UCSD-AML1 (cell line): ENCODE results near the gene ZSWIM4.

Source experiments
- DNase-seq: peaks from one replicate; lab custom pipeline; 2025; ENCODE audit not compliant: unreplicated experiment; lab: John Stamatoyannopoulos, UW

The ZSWIM4 gene

DNA sequence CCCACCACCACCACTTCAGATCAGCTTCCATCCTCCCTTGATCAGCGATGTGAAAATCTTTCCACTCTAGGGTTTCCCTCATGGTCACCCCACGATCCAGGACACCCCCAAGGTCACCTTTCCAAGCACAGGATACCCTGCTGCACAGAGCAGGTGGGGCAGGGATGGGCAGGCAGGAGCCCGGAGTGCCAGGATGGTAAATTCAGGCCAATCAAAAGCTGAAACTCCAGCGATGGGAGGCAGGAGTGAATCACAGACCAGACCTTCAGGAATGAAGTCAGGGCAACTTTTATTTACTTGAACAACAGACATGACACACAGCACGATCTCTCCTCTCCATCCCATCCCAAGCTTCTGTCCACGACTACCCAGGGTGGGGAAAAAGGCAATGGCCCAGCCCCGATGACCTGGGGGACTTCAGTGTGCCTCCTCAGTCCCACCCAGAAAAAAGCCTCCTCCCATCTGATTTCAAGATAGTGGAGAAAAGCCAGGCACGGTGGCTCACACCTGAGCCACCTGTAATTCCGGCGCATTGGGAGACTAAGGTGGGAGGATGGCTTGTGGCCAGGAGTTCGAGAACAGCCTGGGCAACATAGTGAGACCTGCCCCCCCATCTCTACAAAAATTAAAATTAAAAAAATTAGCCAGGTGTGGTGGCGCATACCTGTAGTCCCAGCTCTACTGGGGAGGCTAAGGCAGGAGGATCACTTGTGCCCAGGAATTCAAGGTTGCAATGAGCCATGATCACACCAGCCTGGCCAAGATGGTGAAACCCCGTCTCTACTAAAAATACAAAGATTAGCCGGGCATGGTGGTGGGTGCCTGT is 39.2 kb downstream of the ZSWIM4 start:
- DNase-seq = no peak

DNA sequence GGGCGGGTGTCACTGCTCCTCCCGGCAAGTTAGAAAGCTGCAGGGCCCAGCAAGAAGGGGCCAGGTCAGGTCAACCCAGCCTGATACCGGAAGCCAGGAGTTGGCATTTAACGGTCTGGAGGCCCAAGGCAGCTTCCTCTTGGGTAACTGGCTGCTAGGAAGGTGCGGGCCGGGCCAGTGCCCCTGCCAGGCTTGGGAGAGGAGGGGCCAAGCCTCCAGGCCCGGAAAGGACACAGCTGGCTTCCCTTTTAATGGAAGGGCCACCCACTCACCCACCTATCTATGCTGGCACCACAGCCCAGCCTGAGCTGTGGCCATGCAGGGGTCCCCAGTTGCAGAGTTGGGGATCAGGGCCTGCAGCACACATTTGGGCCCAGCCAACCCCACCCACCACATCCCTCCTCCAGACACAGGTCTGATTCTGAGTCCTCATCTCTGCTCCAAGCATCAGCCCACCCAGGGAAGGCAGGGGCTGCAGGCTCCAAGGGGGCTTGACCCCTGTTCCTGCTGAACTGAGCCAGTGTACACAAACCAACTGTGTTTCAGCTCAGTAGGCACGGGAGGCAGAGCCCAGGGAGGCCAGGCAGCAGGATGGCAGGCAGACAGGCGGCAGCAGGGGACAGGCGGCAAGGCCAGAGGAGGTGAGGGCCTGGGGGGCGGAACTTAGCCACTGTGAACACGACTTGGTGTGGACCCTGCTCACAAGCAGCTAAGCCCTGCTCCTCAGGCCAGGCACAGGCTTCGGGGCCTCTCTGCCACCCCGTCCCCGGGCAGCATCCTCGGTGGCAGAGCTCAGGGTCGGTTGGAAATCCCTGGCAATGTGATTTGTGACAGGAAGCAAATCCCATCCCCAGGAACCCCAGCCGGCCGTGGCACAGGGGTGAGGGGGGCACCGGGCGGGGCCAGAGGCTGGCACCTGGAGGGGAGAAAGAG is 40.8 kb downstream of the ZSWIM4 start:
- DNase-seq = peak; percentile 88

DNA sequence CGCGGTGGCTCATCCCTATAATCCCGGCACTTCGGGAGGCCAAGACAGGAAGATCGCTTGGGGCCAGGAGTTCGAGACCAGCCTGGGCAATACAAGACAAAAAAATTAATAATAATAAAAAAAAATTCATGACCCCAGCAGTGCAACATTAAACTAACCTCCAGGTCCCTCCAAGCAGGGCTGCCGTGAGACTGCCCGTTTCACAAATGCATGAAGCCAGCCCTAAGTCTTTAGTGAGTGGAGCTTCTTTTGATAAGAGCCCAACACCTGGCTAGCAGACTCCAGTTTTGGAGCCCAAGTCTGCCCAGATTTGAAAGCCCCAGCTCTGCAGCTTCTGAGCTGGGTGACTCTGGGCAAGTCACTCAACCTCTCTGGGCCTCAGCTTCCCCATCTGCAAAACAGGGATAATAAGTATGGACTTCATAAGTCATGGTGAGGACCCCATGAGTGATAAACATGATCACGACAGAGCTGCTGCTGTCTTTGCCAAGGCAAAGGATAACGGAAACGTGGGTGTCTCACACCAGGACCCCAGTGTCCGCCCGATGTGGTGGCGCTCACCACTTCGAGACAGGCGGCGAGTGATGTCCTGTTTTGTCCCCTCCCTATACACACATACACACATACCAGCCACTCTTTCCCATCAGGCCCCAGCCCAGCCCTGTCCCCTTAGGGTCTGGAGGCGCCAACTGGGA is 43.3 kb downstream of the ZSWIM4 start:
- no peak for DNase-seq

DNA sequence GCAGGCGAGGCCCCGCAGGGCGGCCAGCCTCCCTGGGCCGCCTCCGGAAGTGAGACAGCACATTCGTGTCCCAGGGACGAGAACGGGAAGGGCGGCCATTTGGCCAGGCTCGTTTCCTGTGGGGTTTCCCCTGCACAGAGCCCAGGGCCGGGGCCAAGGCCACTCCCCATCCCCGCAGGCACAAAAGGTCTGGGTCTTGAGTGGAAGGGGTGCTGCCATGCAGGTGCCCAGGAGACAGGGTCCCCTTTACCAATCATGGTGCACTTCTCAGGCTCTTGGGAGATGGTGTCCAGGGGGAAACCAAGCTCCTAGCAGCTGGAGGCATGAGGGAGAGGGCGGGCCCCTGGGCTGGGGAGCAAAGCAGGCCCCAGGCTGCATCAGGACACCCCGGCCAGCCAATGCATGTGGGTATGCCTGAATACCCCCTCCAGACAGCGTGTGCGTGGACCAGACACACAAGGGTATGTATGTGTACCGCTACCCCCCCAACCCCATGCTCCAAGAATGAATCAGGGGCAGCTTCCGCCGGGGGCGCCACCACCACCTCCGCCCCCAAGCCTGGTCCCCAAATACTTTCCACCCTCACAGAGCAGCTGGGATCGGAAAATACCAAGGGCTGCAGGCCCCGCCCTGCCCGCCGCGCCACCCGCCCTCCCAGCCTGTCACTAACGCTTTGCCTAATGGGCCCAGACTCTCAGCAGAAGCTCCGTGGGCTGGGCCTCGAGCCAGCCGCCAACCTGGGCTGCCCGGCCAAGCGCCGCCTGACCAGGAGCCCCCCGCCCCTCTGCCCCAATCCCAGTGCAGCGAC is 44.1 kb downstream of the ZSWIM4 start:
- peak; percentile 95 for DNase-seq

DNA sequence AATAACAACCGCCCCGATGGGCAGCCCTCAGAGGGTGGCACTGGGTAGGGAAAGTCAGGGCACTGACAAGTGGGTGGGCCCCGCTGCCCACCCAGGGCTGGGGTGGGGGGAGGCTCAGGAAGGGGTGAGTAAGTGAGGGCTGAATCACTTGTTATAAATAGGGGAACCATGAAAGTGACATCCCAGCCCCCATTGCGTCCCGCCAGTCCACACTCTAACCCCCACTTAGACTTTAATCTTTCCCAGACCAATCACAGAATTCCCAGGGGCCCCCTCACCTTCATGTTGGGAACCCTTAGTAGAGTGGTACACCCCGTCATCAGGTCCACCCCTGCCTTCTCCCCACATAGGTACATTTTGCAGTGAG is 44.7 kb downstream of the ZSWIM4 start:
- DNase-seq = no peak

DNA sequence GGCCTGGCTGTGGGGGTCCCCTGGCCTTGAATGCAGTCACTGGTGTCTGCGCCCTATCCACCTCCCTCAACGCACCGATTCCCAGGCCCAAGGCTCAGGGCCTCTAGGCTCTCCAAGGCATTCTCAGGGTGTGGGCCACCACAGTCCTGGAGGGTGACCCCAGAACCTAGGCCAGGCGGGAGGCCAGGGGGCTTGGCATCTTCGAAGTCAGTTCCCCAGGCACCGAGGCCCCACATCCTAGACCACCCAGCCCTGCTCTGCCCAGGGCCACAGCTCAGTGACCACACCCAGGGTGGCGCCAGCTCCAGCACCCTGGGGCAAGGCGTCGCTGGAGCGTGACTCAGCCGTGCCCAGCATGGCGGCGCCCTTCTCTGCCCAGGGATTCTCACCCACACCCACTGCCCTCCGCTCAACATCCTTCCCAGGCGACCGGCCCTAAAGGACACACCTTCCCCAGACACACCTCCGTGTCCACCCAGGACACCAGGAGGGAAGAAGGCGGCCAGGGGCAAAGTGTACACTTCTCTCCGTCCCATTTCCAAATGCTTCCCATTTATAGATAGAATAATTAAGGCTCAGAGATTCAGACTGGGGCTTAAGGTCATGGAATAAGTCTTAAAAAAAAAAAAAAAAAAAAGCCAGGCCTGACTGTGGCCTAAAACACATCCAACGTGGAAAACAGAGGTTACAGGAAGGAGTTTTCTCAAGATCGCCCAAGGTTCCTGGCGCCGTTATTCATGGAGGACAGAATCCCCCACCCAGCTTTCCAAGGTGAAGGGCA is 45.3 kb downstream of the ZSWIM4 start:
- DNase-seq = peak; percentile 59

DNA sequence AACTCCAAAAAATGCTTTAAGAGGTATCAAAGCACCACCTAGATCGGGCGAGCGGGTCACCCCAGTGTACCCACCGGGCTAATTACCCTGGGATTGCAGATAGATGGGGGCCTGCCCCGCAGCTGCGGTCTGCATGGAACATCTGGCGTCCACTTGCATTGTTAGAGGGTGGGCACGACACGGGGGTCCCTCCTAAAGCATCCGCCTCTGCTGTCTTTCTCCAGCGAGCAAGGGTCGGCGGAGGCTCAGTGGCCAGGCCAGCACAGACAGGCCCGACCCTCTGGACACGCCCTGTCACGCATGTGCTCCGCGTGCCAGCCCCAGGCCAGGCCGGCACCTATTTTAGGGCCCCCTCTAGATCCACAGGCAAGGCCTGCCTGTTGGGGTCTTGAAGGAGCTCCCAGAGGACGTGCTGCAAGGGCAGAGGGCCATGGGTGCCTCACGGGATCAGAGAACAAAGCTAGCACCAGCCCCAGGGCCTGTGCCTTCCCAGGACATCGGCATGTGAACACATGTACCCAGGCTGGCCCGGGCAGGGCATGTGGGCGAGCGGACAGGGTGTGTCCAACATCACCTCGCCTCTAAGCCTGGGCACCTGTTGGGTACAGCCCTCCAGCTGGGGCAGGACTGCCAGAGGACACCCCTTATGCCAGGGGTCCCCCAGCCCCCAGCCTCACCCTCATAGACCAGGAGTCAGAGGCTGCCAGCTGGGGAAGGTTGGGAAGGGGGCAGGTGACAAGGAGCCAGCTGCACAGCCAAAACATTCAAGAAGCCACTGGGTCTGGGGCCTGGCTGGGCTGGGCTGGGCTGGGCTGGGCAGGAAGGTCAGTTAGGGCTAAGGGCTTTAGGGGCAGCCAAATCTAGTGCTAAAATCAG is 46.1 kb downstream of the ZSWIM4 start:
- DNase-seq = peak; percentile 53

DNA sequence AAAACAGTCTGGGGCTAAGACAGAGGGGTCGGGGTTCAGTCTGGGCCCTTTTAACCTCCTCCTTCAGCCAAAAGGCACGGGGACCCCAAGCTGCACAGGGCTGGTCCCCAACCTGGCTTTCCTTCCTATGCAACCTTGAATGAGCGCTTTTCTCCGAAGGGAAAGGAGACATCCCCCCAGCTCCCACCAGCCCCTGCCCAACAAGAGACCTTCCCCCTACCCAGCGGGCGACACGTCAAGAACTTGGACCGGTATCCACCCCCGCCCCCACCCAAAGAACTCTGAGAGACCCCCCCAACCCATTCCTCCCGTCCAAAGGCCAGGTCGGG is 46.7 kb downstream of the ZSWIM4 start:
- DNase-seq = no peak

DNA sequence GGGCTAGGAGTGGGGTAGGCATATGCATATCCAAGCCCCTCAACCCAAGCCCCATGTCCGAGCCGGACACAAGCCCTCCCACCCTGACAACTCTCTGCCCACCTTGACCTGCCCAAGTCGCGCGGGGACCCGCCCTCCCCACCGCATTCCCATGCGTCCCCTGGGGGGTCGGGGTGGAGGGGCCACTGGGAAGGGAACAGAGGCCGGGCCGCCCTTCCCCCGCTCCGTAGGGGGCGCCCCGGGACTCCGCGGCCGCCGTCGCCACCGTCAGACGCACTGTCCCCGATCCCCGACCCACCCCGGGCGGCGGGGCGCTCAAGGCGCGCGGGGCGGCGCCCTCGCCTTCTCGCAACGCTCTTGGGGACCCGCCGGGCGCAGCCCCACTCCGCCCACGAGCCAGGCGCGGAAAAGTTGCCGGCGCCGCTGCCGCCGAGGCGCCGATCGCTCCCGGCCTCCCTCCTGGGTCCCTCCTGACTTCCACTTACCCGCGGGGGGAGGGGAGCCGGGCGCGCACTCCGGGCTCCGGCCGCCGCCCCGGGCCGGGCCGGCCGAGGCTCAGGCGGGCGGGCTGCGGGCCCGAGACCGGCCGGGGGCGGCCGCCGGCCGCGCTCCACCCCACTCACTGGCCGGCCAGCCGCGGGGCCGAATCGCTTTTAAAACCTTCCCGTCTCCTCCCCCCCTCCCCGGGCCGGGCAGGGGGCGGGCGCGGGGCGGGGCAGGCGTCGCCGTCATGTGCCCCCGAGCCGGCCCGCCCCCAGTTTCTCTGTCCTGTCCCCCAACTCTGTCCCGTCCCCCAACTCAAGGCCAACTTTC is 47.3 kb downstream of the ZSWIM4 start:
- DNase-seq = peak; percentile 82

DNA sequence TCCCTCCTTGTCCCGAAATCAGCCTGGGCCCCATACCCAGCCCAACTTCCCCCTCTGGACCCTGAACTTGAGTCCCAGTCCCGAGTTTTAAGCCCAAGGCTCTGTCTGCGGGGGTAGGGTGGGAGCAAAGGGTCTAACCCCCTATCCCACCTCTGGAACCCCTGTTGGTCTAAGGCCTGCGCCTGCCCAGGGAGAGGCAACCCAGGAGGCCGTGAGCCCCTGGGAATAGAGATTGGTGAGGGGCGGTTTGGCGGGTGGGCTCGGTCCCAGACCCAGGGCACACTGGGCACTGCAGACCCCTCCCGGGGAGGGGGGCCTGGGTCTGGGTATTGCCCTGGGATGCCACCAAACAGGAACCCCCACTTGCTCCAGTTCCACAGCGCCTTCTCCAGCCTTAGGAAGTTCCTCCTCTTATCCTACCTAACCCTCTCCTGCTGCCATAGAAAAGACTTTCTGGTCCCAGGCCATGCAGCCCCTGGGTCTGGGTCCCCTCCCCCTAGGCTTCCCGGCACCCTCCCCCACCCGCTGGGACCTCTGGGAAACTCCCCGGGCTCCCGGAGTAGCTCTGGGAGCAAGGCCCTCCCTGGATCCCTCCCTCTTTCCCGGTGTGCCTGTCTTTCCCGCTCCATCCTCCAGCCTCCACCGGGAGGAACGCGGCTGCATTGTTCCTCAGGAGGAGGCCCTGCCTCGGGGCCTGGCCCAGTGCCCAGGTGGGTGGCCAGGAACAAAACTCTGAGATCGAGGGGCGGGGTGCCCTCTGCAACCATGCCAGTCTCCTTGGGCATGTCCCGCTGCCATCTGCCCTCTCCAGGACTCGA is 48.1 kb downstream of the ZSWIM4 start:
- DNase-seq = no peak

DNA sequence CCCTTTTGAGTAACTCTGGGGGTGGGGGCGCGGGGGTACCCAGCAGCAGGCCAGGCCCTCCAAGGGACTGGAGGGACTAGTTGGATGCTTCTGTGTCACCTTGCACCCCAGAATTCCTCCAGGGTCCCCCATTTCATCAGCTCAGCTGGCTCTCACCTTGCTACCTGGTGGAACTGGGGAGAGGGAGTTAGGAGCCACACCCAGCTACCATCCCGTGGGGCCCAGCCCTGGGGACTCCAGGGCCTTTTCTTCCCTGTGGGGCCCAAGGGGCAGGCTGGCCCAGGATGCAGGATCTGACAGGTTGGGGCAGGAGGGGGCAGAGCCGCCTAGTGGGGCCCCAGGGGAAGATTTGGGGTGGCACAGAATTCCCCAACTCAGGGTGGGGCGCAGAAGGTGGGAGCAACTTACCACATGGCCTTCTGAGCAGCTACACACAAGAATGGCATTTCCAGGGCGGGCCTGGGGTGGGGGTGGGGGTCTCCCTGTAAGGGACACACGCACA is 48.9 kb downstream of the ZSWIM4 start:
- no peak for DNase-seq

DNA sequence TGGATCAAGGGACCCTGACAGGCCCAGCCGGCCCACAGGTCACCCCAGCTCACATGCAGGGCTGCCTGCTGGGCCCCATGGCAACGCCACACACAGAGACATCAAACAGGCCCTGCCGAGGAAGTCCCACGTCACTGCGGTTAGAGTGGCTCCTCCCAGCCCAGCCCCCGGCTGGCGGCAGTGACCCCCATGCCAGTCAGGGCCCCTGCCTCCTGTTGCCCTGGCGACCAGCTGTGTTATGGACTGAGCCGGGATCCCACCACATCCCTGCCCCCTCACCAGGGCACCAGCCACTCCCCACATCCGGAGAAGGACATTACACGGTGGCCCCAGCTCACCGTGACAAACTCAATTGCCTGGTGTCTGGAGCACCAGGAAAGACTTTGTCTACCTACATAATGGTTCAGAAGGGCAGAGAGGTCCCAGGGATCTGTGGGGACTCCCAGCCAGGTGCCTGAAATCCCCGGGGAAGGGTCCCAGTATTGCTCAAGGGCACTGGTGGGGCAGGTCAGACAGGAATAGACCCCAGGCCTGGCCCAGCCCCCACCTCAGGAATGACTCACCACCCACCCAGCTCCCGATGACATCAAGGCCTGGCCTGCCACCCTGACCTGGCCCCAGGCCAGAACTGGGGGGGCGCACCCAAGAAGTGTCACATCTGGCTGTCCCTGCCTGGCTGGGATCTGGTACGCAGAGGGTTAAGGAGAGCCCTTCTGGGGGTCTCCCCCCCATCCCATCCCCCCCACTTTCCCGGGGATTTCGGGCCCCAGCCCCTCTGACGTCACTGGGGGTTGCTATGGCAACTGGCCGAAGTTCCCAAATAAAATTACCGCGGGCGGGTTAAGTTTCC is 51.5 kb downstream of the ZSWIM4 start:
- DNase-seq = peak; percentile 96

DNA sequence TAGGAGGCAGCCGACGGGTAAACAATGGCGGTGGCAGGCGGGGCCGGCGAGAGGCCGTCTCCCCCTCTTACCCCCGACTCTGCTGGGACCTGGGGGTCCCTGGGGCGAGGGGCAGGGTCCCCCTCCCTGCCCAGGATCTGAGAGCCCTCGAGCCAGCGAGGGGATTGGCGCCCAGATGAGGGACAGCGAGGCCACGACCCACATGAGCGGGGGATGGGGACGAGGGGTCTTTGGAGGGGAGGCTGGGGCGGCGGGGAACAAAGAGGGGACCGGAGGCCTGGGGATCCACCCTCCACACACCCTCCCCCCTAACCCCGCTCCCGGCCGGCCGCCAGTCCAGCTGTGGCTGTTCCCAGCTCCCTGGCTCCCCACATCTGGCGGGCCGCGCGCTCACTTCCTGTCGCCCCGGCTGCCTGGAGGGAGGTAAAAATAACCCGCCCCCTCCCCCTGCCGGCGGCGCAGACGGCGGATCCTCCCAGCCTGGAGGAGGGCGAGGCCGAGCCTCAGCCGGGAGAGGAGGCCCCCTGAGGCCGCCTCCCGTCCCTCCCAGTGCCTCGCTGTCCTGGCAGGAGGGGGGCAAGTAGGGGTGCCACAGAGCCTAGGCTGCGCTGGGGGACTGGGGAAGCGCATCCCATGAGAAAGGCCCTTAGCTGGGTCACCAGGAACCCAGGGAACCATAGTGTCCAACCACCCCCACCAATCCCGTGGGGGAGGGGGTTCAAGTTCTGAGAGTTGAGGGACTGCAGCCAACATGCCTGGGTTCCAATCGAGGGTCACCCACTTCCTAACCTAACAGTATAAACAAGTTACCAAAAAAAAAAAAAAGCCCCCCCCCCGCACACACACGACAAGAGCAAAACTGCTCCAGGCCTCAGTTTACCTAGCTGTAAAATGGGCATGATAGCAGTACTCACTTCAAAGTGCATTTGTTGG is 52.4 kb downstream of the ZSWIM4 start:
- peak; percentile 93 for DNase-seq

DNA sequence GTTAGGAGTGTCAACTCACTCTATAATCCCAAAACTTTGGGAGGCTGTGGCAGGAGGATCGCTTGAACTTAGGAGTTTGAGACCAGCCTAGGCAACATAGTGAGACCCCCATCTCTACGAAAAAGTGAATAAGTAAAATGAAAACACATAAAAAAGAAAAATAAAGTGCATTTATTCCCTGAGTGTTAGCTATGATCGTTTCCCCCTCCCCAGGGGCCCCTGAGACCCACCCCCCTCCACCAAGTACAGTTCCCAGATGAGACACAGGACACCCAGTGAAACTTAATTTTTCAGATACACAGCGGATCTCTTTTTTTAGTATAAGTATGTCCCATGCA is 53.1 kb downstream of the ZSWIM4 start:
- no peak for DNase-seq
